HG03139 (cell line): Measurements from ENCODE around the gene TMEM132D.

Source experiments
- ATAC-seq: cut with Tn5 transposase; IDR thresholded peaks from one replicate; pipeline ENCODE4 v1.9.1; 2021; ENCODE audit not compliant: unreplicated experiment

The TMEM132D gene

DNA sequence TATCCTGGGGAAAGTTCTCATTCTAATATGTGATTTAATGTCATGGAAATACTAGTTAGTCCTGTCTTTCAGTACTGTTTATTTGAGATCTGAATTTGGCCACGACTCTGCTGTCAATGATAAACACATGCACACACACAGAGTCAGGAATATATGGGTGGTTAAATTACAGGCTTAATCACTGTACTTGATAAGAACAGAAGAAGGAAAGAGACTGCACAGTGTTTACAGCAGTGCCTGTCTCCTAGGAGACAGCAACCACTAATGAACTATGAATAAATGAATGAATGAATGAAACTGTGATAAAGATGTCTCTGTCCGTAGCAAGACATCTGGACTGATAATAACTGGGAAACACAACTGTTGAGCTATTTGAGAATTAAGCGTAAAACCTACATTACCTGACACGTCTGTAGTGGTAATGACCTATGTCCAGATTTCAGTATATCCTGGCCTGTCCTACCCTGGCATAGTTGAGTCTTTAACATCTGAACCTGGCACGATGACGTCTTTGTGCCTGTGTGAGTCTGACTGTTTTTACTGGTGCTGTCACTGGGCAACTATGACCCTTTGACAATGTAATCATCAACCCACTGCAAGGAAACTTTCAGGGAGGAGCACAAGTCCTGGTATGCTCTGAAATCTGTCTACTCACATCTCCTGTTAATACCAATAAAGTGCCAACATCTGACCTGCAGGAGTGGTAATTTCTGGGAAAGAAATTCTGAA, 524.6 kb downstream of the TMEM132D start:
- ATAC-seq: no peak

DNA sequence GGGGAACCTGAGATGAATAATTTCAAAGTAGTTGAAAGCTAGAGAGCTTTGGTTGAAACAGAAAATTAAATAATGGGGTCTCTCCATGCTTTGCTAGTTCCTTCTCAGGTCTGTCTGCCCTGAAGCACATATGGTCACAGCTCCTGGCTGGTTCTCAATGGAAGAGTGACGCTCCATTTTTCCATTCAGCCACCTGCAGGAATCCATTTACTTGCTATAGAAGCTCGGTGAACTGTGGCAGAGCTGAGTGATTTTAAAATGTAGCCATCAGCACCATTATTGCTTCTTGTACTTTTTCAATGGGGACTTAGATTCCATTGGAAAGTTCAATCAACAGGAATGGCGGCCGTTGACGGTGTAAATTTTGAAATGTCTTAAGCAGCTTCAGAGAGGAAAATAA, 525.3 kb downstream of the TMEM132D start:
- no peak for ATAC-seq

DNA sequence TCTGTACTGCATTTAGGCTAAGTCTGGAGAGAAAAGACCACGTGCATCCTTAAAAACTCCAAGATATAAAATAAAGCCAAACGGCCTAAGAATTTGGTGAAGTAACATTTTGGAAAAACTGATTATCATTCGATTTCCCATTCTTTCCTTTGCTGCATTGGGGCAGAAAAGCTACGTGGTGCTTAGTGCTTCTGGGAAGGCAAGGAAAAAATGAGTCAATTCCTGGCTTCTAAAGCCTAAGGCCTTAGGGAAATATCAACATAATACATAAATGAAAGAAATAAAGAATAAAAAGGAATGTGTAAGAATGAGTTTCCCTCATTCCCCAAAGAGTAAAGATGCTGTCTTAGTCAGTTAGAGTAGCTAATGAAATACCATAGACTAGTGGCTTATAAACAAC, 530.1 kb downstream of the TMEM132D start:
- no peak for ATAC-seq

DNA sequence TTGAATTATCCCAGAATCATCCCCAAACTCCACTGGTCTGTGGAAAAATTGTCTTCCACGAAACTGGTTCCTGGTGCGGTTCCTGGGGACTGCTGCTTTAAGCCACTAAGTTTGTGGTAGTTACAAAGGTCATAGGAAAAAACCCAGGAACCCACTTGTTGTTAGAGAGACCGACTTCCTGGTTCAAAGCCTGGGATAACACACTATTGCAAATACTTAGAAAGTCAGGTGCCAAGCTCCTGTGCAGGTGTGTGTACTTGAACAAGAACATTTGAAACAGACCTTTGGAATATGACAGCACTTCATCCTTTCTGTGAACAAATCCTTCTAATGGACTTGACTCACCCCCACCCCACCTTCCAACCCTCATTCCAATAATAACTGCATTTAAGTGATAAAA, 530.9 kb downstream of the TMEM132D start:
- ATAC-seq: no peak

DNA sequence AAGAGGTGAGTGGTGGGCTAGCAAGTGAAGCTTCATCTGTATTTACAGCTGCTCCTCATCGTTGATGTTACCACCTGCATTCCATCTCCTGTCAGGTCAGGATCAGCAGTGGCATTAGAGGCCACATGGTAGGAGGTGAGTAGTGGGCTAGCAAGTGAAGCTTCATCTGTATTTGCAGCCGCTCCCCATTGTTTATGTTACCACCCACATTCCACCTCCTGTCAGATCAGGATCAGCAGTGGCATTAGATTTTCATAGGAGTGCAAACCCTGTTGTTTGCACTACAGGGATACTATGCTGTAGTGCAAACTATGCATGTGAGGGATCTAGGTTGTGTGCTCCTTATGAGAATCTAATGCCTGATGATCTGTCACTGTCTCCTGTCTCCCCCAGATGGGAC, 531.5 kb downstream of the TMEM132D start:
- no peak for ATAC-seq

DNA sequence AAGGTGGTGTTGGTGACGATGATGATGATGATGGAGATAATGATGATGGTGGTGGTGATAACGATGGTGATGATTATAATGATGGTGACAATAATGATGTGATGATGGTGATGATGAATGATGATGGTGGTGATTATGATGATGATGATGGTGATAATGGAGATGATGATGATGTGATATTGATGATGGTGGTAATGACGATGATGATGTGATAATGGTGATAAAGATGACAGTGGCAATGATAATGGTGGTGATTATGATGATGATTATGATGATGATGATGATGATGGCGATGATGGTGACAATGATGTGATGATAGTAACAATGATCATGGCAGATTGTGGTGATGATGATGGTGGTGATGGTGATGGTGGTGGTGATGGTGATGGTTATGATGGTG, 532.6 kb downstream of the TMEM132D start:
- no peak for ATAC-seq

DNA sequence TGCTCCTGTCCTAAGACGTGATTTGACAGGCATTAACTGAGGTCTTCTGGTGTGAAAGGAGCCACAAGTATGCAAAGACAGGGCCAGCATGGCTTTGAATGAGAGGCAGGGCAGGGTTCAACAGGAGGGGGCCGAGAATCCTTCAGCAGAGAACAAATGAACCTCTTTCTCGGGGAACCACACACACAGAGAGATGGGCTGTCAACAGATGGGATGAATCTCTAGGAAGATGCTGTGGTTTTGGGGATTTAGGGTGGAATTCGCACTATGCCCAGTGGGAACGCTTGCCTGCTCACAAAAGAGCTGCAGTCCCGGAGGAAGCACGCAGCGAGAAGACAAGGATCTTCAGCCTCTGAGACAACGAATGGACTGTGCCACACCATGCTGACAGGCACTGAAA, 537.2 kb downstream of the TMEM132D start:
- no peak for ATAC-seq

DNA sequence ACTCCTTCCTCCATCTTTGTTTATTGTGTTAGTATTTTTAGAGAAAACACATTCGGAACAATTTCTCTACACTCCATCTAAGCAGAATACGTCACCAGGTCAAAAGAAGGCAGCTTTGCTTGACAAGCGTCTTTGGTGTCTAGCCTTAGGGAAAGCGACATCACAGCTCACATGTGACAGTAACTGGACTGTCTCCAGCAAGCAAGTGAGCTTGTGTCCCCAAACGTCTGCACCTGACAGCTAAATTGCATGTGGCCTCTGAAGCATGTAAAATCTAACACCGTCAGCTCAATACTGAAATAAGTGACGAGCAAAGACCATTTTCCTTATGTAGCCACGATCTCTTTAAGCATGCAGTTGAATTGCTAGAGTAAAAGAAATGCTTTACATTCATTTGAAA, 540.8 kb downstream of the TMEM132D start:
- no peak for ATAC-seq

DNA sequence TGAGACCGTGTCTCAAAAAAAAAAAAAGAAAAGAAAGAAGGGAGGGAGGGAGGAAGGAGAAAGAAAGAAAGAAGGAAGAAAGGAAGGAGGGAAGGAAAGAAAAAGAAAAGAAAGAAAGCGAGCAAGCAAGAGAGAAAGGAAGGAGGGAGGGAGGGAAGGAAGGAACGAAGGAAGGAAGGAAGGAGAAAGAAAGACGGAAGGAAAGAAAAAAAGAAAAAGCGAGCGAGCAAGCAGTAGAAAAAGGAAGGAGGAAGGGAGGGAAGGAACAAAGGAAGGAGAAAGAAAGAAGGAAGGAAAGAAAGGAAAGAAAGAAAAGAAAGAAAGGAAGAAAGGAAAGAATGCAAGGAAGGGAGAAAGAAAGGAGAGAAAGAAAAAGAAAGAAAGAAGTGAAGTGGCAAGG, 546.6 kb downstream of the TMEM132D start:
- no peak for ATAC-seq

DNA sequence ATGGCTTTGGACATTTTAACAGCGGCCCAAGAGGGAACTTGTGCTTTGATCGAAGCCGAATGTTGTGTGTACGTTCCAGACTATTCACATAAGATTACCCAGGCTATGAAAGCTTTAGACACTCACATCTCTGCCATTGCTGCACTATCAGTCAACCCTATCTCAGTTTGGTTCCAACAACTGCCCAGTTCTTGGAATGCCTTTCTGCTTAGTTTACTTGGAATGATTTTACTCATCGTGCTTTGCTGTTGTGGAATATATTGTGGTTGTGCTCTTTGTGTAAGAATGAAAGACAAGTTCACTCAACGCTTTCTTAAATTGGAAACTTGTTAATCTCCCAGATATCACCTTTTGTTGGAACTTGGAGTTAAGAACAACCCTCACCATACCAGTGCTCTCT, 552.3 kb downstream of the TMEM132D start:
- no peak for ATAC-seq

DNA sequence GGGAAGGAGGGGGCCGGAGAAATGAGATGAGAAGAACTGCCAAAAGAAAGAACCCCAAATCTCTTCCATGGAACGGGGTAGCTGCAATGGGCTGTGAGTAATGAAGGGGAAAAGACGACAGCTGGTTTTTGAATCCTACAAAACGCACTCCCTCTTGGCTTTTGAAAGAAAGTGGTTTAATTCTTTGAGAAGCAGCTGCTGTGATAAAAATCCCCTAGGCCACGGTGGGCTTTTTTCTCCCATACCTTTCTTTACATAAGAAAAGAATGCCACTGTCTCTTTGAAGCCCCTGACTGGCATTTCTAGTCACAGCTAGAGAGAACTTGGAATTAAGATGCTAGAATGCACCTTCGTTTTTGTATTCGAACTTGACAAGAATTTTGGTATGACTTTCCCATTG, 564.5 kb downstream of the TMEM132D start:
- ATAC-seq: no peak

DNA sequence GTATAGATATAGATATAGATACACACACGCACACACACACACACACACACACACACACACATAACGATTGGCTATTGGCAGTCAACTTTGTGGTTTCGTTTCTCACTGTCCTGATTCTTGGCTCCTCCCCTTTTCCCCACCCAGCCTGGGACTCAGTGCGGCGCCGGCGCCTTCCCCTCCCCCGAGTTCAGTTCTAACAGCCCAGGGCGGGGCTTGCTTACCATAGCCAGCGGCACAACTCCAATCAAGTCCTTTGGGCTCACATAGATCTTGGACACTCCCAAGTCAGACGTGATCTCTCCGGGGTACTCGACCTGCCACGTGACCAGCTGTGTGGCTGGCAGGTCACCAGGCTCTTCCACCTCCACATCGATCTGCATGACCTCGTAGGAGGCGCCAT, 566.4 kb downstream of the TMEM132D start:
- ATAC-seq: no peak

DNA sequence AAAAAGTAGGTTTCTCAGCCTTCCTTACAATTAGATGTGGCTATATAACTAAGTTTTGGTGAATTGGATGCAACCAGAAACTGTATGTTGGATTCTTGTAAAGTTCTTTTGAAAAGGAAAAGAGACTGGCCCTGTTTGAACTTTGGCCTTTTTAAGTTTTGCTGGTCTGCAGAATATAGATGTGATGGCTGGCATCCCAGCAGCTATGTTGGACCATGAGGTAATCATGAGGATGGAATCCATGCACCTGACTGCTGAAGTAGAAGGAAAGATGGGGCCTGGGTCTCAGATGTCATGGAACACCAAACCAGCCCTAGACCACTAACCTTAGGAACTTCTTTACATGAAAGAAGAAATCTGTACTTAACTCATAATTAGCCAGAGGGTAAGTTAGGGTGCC, 568.1 kb downstream of the TMEM132D start:
- ATAC-seq: no peak

DNA sequence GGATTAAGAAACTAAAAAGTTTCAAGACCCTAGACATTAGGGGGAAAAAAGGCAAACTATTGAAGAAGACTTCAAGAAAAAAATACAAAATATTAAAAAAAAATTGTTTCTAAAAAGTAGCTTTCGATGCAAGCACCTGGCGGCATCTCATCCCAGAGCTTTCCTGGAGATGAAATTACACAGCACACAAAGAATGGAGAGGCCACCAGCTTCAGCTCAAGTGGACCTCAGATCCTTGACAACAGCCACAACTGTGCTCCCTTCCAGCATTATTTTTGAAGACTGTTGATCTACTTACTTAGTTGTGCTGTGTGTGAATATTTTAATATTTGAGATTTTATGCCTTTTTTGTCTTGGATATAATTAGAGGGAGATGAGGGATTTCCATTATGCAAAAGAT, 571.5 kb downstream of the TMEM132D start:
- no peak for ATAC-seq

DNA sequence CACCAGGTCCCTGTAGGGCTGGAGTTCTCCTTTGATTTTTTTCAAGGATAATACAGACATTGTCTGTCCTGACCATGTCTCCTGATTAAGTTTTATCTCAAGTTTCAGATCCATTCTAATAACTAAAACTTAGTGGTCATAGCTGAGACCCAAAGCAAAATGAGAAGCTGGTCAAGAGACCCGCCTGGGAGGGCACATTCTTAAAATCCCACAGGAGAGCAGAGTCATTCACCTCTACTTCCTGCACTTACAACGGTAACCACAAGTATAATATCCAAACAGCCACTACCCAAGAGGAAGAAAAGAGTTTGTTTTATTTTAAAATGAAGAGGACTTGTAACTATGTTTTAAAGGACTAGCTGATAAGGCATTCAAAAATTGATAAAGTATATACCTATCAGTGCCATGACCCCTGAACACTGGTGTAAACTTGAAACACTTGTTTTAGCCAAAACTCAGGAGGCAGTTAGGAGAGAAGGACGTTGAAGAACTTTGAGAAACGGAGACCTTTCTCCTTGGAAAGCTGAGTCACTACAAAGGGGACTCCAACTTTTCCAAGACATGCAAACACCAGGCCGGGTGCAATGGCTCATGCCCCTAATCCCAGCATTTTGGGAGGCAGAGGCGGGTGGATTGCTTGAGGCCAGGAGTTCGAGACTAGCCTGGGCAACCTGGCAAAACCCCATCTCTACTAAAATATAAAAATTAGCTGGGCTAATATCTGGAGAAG, 572.3 kb downstream of the TMEM132D start:
- ATAC-seq: no peak

DNA sequence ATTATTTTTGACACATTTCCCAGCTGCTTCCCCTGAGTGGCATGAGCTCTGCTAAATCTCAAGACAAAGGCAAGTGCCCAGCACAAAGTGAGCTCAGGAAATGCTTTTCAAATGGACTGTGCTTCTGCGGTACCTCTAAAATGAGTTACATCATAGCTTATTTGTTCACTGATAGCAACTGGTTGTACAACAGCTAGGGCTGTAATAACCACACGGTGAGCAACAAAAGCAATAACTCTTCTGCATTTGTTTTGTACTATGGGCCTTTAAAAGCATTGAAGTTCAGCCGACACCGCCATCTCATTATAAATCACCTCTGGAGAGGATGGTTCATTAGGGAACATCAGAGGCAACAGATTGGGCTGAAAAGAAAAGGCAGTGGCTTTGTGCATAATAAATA, 575.6 kb downstream of the TMEM132D start:
- ATAC-seq: no peak

DNA sequence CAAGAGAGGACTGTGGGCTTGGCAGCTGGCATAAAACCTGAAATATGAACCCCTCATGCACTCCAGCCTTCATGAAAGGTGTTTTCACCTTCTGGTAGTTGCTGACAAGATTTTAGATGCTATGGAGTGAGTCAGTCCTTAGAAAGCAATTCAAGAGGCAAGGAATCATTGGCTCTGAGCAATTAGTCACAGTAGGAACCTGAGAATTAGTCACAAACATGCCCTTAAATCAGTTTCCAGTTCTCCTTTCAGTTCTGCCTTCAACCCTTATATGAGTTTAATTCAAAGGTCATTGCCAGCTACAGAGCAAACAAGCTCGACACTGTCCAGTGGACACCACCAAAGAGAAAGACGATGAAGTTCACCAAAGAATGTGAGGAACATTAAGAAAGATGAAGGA, 578.3 kb downstream of the TMEM132D start:
- no peak for ATAC-seq

DNA sequence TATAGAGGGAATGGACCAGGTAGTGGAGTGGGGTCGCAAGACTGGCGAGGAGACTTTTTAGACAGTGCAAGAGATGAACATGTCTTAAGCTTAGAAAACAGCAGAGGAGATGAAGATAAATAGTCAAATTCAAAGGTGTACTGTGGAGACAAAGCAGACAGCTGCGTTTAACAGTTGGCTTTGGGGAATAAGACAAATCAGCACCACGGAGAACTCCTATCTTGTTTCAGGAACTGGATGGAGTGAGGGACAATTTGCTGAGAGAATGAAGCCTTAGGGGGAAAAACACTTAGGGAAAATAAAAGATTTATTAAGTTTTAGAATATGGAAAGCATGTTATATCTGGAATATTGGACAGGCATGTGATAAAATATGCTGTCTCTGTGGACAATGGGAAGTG, 591.8 kb downstream of the TMEM132D start:
- ATAC-seq: no peak

DNA sequence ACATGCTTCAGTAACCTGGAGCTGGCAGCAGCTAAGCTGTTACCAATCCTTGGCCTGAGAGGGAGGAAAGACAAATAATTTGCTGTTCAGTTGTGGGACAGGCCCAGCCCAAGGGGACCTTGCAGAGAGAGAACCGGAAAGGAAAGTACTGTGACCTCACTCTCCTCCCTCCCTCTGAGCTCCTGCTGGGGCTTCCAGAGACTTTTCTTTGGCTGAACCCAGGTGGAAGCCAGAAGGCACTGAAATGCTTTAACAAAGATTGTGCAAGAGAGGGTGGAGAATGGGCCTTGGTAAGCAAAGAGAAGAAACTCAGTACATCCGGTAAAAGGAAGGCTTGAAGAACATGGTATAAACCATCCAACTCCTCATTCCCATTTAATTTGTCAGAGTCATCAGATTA, 593.5 kb downstream of the TMEM132D start:
- no peak for ATAC-seq

DNA sequence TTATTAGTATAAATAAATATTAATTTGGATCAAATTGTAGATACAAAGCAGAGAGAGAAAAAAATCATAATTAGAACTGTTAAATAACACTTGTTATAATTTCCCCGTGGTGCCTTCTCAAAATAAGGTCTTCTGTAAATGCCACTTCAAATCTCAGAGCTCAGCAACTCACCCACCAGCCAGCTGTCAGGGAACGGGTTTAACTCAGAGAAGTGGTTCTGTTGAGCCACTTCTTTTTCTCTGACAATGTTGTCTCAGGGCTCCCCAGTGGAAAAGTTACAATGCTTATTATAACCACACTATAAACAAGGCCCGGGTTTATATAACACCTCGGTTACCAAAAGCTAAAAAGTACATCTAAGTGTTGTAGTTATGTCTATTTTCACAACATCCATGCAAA, 598.0 kb downstream of the TMEM132D start:
- ATAC-seq: no peak

DNA sequence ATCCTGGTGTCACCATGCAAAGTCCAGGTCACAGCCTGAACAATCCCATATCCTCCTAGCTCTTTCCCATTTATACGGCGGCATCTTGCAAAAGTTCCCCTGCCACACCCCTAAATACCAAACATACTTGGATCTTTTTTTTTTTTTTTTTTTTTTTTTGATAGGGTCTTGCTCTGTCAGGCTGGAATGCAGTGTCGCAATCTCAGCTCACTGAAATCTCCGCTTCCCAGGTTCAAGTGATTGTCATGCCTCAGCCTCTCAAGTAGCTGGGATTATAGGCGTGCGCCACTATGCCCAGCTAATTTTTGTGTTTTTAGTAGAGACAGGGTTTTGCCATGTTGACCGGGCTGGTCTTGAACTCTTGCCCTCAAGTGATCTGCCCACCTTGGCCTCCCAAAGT, 599.3 kb downstream of the TMEM132D start:
- no peak for ATAC-seq

DNA sequence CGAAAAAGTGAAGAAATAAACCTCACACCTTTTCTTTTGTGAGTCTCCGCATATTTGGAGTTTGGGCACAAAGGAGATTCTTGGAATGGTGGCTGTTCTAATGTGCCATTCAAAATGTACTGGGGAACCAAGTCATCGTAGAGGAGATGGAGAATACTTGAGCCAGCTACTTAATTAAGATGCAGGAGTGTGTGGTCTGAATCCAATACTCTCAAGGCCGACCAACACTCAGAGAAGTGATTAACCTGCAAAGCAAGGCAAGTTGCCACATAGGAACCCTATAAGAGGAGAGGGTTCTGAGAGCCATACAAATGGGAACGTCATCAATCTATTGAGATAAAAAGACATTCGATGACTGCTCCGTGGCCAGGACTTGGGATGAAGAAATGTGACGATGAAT, 603.8 kb downstream of the TMEM132D start:
- no peak for ATAC-seq

DNA sequence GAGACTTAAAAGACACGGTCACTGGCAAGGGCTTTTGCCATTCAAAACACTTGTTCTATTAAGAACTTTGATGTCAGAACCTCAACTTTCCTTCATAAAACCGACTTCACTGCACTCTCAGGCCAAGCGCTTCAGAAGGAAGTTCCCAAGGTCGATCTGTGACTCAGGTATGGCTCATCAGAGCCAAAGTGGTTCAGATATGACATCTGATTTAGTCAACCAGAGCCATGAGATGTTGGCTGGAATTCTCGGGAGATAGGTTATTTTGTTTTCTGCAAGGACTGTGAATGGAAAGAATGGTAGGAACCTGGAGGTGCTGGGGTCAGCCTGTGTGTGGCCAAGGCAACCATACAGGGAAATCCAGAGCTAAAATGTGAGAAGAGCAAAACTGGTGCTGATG, 604.9 kb downstream of the TMEM132D start:
- no peak for ATAC-seq
